Activated CD4-positive, alpha-beta T cell treated with anti-CD3 and anti-CD28 coated beads, Interleukin-2, amount 50 U/mL, for 1 hour (primary cell): ENCODE data around the gene CLASRP.

ENCODE experiments used
- DNase-seq: peaks from one replicate; pipeline ENCODE4 v3.0.0-alpha.2; 2020

Gene CLASRP

DNA sequence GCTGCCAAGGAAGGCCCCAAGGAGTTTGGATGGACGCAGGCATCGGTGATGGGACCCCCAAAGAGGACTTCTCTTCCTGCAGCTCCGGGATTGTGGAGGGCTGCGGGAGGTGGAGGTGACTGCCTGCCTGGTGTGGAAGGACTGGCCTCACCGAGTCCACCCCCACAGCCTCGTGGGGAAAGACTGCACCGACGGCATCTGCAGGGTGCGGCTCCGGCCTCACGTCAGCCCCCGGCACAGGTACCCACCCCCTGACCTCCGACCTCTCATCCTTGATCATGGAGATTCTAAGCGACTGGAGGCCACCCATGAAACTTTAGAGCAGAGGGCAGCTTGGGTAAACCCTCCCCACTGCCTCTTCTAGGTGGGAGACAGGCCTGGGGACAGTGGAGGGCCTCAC, 16.9 kb upstream of the CLASRP start:
- DNase-seq = no peak

- no peak for DNase-seq
Measured at GRCh38 chr19:45023048-45023447, 15.8 kb upstream of the CLASRP start.

GRCh38 chr19:45025264-45025663, 13.6 kb upstream of the CLASRP start:
- DNase-seq = no peak

DNA sequence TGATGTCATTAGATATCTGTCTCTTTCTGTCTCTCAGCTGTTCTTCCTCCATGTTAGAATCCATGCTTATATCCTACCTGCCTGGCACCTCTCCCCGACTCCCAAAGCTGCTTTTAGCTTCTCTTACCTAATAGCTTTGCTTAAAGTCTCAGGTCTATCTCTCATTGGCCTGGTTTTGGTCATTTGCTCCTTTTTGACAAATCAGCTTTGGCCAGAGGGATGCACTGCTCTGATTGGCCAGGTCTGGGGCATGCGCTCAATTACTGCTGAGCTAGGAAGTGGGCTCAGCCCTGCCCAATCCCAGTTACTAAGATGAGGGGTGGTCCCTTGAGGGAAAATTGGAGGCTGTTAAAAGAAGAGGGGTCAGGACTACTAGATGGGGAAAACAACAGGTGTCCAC, 11.5 kb upstream of the CLASRP start:
- DNase-seq = no peak

- no peak for DNase-seq
Measured at GRCh38 chr19:45030825-45031224, 8.0 kb upstream of the CLASRP start.

DNA sequence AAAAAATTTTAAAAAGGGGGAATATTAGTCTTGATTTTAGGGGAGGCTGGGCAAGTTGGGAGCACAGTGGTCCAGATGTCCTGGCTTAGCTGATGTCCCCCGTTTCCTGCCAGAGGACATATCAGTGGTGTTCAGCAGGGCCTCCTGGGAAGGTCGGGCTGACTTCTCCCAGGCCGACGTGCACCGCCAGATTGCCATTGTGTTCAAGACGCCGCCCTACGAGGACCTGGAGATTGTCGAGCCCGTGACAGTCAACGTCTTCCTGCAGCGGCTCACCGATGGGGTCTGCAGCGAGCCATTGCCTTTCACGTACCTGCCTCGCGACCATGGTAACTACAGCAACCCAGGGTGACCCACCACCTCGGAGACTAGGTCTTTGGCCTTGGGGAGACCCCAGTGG, 6.4 kb upstream of the CLASRP start:
- DNase-seq = no peak

DNA sequence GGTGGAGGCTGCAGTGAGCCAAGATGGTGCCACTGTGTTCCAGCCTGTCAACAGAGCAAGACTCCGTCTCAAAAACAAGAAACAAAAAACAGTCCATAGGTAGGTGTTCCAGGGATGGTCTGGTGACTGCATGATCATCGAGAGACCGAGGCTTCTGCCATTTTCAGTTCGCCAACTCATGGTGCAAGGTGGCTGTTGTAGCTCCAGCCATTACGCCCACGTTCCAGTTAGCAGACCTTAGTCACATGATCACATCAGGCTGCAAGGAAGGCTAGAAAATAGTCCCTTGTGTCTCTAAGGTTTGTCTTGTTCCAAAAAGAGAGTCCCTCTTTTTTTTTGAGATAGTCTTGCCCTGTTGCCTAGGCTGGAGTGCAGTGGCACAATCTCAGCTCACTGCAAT, 3.1 kb upstream of the CLASRP start:
- no peak for DNase-seq

DNA sequence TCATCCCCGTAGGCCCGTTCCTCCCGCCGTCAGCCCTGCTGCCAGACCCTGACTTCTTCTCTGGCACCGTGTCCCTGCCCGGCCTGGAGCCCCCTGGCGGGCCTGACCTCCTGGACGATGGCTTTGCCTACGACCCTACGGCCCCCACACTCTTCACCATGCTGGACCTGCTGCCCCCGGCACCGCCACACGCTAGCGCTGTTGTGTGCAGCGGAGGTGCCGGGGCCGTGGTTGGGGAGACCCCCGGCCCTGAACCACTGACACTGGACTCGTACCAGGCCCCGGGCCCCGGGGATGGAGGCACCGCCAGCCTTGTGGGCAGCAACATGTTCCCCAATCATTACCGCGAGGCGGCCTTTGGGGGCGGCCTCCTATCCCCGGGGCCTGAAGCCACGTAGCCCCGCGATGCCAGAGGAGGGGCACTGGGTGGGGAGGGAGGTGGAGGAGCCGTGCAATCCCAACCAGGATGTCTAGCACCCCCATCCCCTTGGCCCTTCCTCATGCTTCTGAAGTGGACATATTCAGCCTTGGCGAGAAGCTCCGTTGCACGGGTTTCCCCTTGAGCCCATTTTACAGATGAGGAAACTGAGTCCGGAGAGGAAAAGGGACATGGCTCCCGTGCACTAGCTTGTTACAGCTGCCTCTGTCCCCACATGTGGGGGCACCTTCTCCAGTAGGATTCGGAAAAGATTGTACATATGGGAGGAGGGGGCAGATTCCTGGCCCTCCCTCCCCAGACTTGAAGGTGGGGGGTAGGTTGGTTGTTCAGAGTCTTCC, 1.3 kb upstream of the CLASRP start:
- DNase-seq = no peak

DNA sequence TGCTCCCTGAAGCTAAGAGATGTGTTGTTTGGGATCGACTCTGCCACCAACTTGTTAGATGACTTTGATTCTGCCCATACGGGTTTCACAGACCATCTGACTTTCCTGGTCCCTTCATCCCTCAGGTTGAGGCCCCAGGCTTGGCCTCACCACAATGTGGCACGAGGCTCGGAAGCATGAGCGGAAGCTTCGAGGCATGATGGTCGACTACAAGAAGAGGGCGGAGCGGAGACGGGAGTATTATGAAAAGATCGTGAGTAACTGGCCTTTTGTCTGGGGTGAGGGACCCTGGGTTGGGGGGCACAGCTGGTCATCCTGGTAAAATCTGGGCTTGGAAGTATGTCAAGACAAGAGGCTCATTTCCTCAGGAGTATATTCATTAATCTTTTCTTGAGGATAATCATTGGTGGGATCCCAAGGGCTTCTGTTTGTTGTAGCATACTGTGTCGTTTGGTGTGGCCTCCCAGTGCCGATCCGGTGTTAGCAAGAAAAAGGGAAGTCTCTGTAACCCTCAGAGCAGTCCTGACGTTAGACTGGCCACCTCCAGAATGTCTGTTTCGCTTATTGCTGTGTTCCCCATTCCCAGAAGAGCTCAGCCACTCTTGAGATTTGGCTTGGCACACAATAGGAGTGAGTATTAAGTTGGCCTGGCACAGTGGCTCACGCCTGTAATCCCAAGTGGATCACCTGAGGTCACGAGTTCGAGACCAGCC, 1.4 kb downstream of the CLASRP start:
- no peak for DNase-seq

DNA sequence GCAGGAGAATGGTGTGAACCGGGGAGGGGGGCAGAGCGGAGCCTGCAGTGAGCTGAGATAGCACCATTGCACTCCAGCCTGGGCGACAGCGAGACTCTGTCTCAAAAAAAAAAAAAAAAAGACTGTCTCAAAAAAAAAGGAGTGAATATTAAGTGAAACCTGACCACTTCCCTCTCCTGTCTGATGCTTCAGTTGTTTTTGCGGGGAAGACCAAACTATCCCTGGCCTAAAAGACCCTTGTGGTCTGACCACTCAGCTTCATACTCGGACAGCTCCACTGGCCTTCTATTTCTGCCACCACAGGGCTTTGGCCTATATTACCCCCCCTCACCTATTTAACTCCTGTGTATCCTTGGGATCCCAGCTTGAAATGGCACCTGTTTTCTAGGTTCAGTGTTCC, 2.3 kb downstream of the CLASRP start:
- no peak for DNase-seq

DNA sequence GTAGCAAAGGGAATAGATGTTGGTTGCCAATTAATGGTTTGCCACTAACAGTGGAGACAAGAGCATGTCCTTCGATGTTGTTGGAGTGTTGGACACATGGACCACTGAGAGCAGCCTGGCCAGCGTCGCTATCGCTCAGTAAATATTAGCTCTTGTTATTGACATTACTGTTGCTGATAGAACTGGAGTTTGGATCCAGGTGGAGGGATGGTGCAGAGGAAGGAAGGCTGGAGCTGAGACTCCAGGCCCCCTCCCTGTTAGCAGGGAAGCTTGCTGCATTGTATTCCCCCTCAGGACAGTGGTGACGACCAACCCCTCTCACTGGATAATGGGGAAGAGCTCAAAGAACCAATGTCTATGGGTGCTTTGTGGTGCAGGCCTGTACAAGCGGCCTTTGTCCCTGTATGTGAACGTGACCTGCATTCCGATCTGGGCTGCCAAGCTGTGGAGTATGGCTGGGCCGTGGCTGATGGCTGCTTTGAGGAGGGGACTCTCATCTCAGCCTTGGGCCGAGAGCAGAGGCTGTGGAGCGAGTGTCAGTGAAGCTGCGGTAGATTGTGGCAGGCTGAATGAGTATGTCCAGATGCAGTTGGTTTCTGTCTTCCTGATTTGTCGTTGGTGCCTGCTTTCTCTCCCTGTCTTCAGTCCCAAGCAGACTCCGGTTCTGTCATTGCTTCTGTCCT, 7.0 kb downstream of the CLASRP start:
- no peak for DNase-seq

GRCh38 chr19:45046355-45046754, 7.5 kb downstream of the CLASRP start:
- DNase-seq = no peak

GRCh38 chr19:45047188-45047797, 8.4 kb downstream of the CLASRP start:
- no peak for DNase-seq

- DNase-seq = no peak
Measured at GRCh38 chr19:45049073-45049736, 10.4 kb downstream of the CLASRP start.

- DNase-seq = no peak
Measured at GRCh38 chr19:45050036-45050435, 11.2 kb downstream of the CLASRP start.

- DNase-seq = no peak
Measured at GRCh38 chr19:45051929-45052579, 13.2 kb downstream of the CLASRP start.

GRCh38 chr19:45056831-45057230, 18.0 kb downstream of the CLASRP start:
- no peak for DNase-seq

GRCh38 chr19:45057444-45057843, 18.6 kb downstream of the CLASRP start:
- no peak for DNase-seq

GRCh38 chr19:45058622-45059159, 19.8 kb downstream of the CLASRP start:
- DNase-seq = no peak

- peak; percentile 88 for DNase-seq
Measured at GRCh38 chr19:45059258-45059965, 20.6 kb downstream of the CLASRP start.

- DNase-seq = no peak
Measured at GRCh38 chr19:45061965-45062364, 23.1 kb downstream of the CLASRP start.
